Spleen (tissue), 11 donors: ENCODE results near the gene MCM3AP. TPM values are rescaled to one million over a fixed set of nuclear protein-coding genes. Genes with fewer than 3 reads are reported as not detected.
A peak's percentile ranks its signal among the peaks of the same experiment; 100 is the strongest.

ENCODE experiments used
- DNase-seq: peaks from one replicate; pipeline ENCODE4 v3.0.0-alpha.2; 2020
- H3K27ac ChIP-seq, 8 donors: fragments of 200-600 bp; sonication (generic) in 7 of 8; 1 replicate in 4 of 8; 2 replicates in 4 of 8; pipeline versions ENCODE4 v1.5.0 to v1.8.0; 2016 to 2021; ENCODE audit warnings: inconsistent platforms in 4 of 8, mild to moderate bottlenecking in 4 of 8, moderate library complexity in 1 of 8
- H3K27me3 ChIP-seq, 7 donors: fragments of 200-600 bp; sonication (generic) in 6 of 7; replicated peaks in 1 of 7; 1 replicate in 4 of 7; 2 replicates in 3 of 7; pipeline versions ENCODE4 v1.5.0 to v1.8.0; 2016 to 2021; ENCODE audit warnings: inconsistent platforms in 3 of 7, mild to moderate bottlenecking in 1 of 7
- H3K36me3 ChIP-seq, 6 donors: fragments of 200-600 bp; sonication (generic) in 5 of 6; 1 replicate in 4 of 6; 2 replicates in 2 of 6; pipeline versions ENCODE4 v1.5.0 to v1.8.0; 2016 to 2021; ENCODE audit warnings: inconsistent platforms in 2 of 6
- H3K4me1 ChIP-seq, 6 donors: fragments of 200-600 bp; sonication (generic) in 5 of 6; 1 replicate in 3 of 6; 2 replicates in 3 of 6; pipeline versions ENCODE4 v1.5.0 to v1.8.0; 2016 to 2021; ENCODE audit warnings: inconsistent platforms in 3 of 6
- H3K4me3 ChIP-seq, 8 donors: fragments of 200-600 bp; sonication (generic) in 7 of 8; 1 replicate in 4 of 8; 2 replicates in 4 of 8; pipeline versions ENCODE4 v1.5.0 to v1.8.0; 2016 to 2021; ENCODE audit warnings: inconsistent platforms in 4 of 8, mild to moderate bottlenecking in 4 of 8, moderate library complexity in 2 of 8
- H3K9me3 ChIP-seq, 8 donors: fragments of 200-600 bp; sonication (generic) in 7 of 8; 1 replicate in 4 of 8; 2 replicates in 4 of 8; pipeline versions ENCODE4 v1.5.0 to v1.8.0; 2016 to 2021; ENCODE audit warnings: inconsistent platforms in 4 of 8
- CTCF ChIP-seq, 11 experiments: fragments of 200-600 bp in 7 of 11; fragments of 450-650 bp in 4 of 11; sonication (generic) in 4 of 11; IDR thresholded peaks in 8 of 11; conservative IDR thresholded peaks in 3 of 11; 1 replicate in 7 of 11; 2 replicates in 4 of 11; pipeline versions ENCODE4 v1.4.0 to v1.8.0; 2016 to 2021; ENCODE audit warnings: antibody characterized with exemption in 11 of 11, inconsistent platforms in 4 of 11, mild to moderate bottlenecking in 1 of 11
- POLR2A ChIP-seq, 3 donors: fragments of 450-650 bp; IDR thresholded peaks; one replicate each; pipeline ENCODE4 v1.5.1; 2017; ENCODE audit warnings: antibody characterized with exemption in 3 of 3, mild to moderate bottlenecking in 1 of 3
- POLR2AphosphoS5 ChIP-seq, 3 donors: sonication (generic); formaldehyde crosslinking; IDR thresholded peaks; one replicate each; pipeline ENCODE4 v1.5.1; 2017; ENCODE audit warnings: antibody characterized with exemption in 3 of 3
- WGBS, 5 donors: extraction: QIAGEN DNeasy Blood & Tissue Kit in 3 of 5; methylation state at CpG; one replicate each; pipeline versions ENCODE4 v1.1.5 to v1.1.7; 2013 to 2018; 5-methylcytosine and 5-hydroxymethylcytosine counted together
- intact Hi-C: fragments of 100-400 bp; cut with DNase I; formaldehyde crosslinking; loops from one replicate; pipeline ENCODE4 v1.15.0; 2023; ENCODE audit warnings: low total_unique reads
- polyA plus RNA-seq, 3 donors: library from polyadenylated mRNA; stranded (reverse); fragments of 200-250 nt; gene quantifications; one replicate each; pipeline ENCODE4 v1.2.1, GENCODE V29; 2013
- total RNA-seq, 7 donors: library from RNA; depleted of rRNA in 3 of 7; stranded (reverse); fragments of >200 nt in 3 of 7; fragmentation: NEBNext Ultra II Directional in 4 of 7; extraction: Animal tissue kit (Norgen Biotek cat#: 25700) in 4 of 7; gene quantifications; one replicate each; pipeline versions ENCODE4 v1.1.0 to v1.2.1, GENCODE V29; 2016 to 2021
- donor health status: healthy with polysubstance abuse.
- donor health status: DM: no; HTN: no; CAD: no; lungs with moderate emphysema.
- donor health status: DM: no; HTN: no; CAD: no.
- donor health status: Bipolar disorder and iron deficiency.
- donor health status: healthy.
- donor health status: DM: no; HTN: no; CAD: no.
- donor health status: DM: yes; HTN: yes; CAD: no.

Gene MCM3AP
- total and polyA plus RNA-seq, 10 donors: 35.2 to 144 (median 103) TPM

GRCh38 chr21:46299167-46299566, 13.8 kb upstream of the MCM3AP start:
- H3K4me1 ChIP-seq: peaks cover 6 to 36% (median 19%) of the 10 kb centered on the region in 6 donors
- intact Hi-C loops: no loop called here
- no peak overlapping the region for H3K4me3 ChIP-seq
- H3K9me3 ChIP-seq: no peaks in the 10 kb centered on the region
- 84 to 93% (median 88%) methylated on average over 9 of the region's 9 CpGs for WGBS, 5 donors
- no peak for DNase-seq
- H3K27ac ChIP-seq: no peak overlapping the region
- peaks cover 0 to 20% (median 7%) of the 10 kb centered on the region in 7 donors for H3K27me3 ChIP-seq
- H3K36me3 ChIP-seq: peaks cover 0 to 39% (median 0%) of the 10 kb centered on the region in 6 donors
- TF ChIP-seq CTCF (IDR thresholded peaks at IDR 0.05 in 8 of 11, conservative IDR thresholded peaks at IDR 0.05 in 3 of 11) (no peak), POLR2A (IDR thresholded peaks at IDR 0.05) (no peak), POLR2AphosphoS5 (IDR thresholded peaks at IDR 0.05) (no peak)

GRCh38 chr21:46297338-46298271, 12.2 kb upstream of the MCM3AP start:
- DNase-seq: peak; percentile 76
- peaks cover 0 to 35% (median 0%) of the 10 kb centered on the region in 6 donors for H3K36me3 ChIP-seq
- intact Hi-C loops: no loop called here
- H3K27me3 ChIP-seq: peaks cover 0 to 20% (median 7%) of the 10 kb centered on the region in 7 donors
- no peaks in the 10 kb centered on the region for H3K9me3 ChIP-seq
- peak overlapping the region in 6 of 8 donors; percentile 32 to 79 (median 54) for H3K27ac ChIP-seq
- H3K4me3 ChIP-seq: peak overlapping the region; percentile 33 to 68 (median 47)
- TF ChIP-seq POLR2A (IDR thresholded peaks at IDR 0.05) (no peak), POLR2AphosphoS5 (IDR thresholded peaks at IDR 0.05) (peak in 2 of 3 donors; percentile 33 to 54), CTCF (IDR thresholded peaks at IDR 0.05 in 8 of 11, conservative IDR thresholded peaks at IDR 0.05 in 3 of 11) (no peak)
- H3K4me1 ChIP-seq: peaks cover 6 to 36% (median 19%) of the 10 kb centered on the region in 6 donors
- 3 to 23% (median 7%) methylated on average over 29 to 84 of the region's 84 CpGs for WGBS, 5 donors

- Histone ChIP-seq H3K27ac (peak overlapping the region in 6 of 8 donors; percentile 30 to 79 (median 58)), H3K4me1 (peaks cover 6 to 39% (median 19%) of the 10 kb centered on the region in 6 donors), H3K9me3 (no peaks in the 10 kb centered on the region), H3K36me3 (peaks cover 0 to 33% (median 9%) of the 10 kb centered on the region in 6 donors), H3K4me3 (peak overlapping the region in 6 of 8 donors; percentile 1 to 68 (median 44)), H3K27me3 (peaks cover 0 to 20% (median 7%) of the 10 kb centered on the region in 7 donors)
- WGBS, 5 donors: 22 to 71% (median 55%) methylated on average over 21 to 29 of the region's 29 CpGs
- DNase-seq: peak; percentile 92
- intact Hi-C loops: no loop called here
- TF ChIP-seq CTCF (IDR thresholded peaks at IDR 0.05 in 8 of 11, conservative IDR thresholded peaks at IDR 0.05 in 3 of 11) (no peak), POLR2AphosphoS5 (IDR thresholded peaks at IDR 0.05) (peak; percentile 25 to 69 (median 65)), POLR2A (IDR thresholded peaks at IDR 0.05) (no peak)
Measured at GRCh38 chr21:46295996-46296752, 10.8 kb upstream of the MCM3AP start.
